Activated T-cell treated with anti-CD3 and anti-CD28 coated beads for 48 hours (primary cell): ENCODE results near the gene ARHGAP12.
"Not testable (repeated sequence)": the region's sequence is repeated elsewhere in the genome, so short reads cannot be mapped to it uniquely, and the experiment has no call there.

ENCODE experiments used
- DNase-seq: peaks from one replicate; pipeline ENCODE4 v3.0.0-alpha.2; 2020; ENCODE audit warnings: low read depth

ARHGAP12 gene

GRCh38 chr10:31926160-31926559 is 2.5 kb downstream of the ARHGAP12 start:
- DNase-seq: no peak

DNA sequence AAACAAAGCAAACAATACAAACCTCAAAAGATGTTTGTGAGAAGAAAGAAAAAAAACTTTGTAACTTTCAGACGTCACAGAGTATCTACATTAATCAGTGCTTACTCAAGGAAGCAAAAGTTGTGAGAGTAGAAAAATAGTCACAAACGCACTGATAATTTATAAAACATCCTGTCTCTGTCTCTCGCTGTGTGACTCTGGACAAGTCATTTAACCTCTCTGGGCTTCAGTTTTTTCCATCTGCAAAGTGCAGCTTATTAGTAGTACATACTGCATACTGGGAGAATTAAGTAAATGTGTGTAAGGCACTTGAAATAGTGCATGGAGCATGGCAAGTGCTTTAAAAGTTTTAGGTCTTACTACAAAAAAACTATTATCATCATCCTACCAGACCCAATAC is 3.8 kb downstream of the ARHGAP12 start:
- DNase-seq: no peak

- no peak for DNase-seq
Measured at GRCh38 chr10:31923389-31923788, 5.2 kb downstream of the ARHGAP12 start.

- no peak for DNase-seq
Measured at GRCh38 chr10:31921031-31921430, 7.6 kb downstream of the ARHGAP12 start.

DNA sequence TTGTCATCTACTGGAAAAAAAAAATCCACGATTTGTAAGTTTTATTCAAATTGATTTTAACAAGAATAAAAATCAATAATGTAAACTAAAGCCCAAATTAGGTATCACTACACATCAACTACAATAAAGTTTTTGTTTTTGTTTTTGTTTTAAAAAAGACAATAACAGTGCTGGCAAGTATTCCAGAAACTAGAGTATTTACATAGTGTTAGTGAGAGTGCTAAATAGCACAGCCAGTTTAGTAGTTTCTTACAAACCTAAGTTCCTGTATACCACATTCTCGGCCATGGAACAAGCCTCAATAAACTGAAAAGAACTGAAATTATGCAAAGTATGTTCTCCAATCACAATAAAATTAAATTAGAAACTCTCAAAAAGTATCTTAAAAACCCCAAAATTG is 8.1 kb downstream of the ARHGAP12 start:
- DNase-seq: no peak

GRCh38 chr10:31918671-31919409 is 9.8 kb downstream of the ARHGAP12 start:
- no peak for DNase-seq

DNA sequence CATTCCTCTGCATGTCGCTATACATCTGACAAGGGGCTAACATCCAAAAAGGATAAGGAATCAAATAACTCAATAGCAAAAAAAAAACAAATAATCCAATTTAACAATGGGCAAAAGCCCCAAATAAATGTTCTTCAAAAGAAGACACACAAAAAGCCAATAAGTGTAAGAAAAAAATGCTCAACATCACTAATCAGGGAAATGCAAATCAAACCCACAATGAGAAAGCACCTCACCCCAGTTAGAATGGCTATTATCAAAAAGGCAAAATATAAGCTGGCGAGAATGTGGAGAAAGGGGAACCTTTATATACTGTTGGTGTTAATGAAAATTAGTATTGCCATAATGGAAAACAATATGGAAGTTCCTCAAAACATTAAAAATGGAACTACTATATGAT is 14.3 kb downstream of the ARHGAP12 start:
- no peak for DNase-seq

GRCh38 chr10:31912898-31913850 is 15.5 kb downstream of the ARHGAP12 start:
- DNase-seq: no peak

GRCh38 chr10:31912289-31912688 is 16.3 kb downstream of the ARHGAP12 start:
- DNase-seq: no peak

GRCh38 chr10:31910016-31910415 is 18.6 kb downstream of the ARHGAP12 start:
- DNase-seq: no peak

- no peak for DNase-seq
Measured at GRCh38 chr10:31908157-31908556, 20.5 kb downstream of the ARHGAP12 start.

DNA sequence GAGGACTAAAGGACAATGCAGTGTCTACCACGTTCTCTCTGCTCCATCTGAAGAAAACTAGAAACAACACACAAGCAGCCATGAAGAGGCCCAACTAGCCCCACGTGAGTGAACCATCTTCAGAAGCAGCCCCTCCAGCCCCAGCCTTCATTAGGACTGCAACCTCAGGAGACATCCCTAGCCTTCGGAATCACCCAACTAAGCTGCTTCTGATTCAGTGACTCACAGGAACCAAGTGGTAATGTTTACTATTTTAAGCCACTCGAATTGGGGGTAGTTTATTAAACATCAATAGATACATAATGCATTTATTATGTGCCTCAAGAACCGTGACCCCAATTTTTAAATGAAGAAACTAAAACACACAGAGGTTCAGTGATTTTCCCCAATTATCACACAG is 22.6 kb downstream of the ARHGAP12 start:
- DNase-seq: no peak

GRCh38 chr10:31905586-31905985 is 23.0 kb downstream of the ARHGAP12 start:
- no peak for DNase-seq

- DNase-seq: no peak
Measured at GRCh38 chr10:31902625-31903024, 26.0 kb downstream of the ARHGAP12 start.

GRCh38 chr10:31897506-31897905 is 31.1 kb downstream of the ARHGAP12 start:
- DNase-seq: no peak

DNA sequence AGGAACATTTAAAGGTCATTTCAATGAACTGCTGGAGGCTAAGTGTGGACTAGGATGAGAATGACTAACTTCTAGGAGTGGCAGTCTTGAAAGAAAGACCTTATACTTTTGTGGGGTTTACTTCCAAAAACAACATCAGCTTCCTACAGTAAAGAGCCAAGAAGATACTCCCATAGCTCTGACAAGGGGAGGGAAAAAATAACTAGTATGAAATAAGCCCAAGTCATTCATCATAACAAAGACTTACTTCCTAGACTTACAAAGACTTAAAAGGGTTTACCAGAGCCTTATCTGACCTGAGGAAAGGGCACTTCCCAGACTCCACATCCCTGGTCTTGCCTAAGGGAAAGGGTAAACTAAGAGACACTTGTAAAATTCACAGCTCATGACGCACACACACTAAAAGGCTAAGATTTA is 31.7 kb downstream of the ARHGAP12 start:
- no peak for DNase-seq

DNA sequence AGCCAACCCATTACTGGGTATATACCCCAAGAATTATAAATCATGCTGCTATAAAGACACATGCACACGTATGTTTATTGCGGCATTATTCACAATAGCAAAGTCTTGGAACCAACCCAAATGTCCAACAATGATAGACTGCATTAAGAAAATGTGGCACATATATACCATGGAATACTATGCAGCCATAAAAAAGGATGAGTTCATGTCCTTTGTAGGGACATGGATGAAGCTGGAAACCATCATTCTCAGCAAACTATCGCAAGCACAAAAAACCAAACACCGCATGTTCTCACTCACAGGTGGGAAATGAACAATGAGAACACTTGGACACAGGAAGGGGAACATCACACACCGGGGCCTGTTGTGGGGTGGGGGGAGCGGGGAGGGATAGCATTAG is 32.9 kb downstream of the ARHGAP12 start:
- not testable (repeated sequence) for DNase-seq

- DNase-seq: no peak
Measured at GRCh38 chr10:31888442-31888841, 40.2 kb downstream of the ARHGAP12 start.

DNA sequence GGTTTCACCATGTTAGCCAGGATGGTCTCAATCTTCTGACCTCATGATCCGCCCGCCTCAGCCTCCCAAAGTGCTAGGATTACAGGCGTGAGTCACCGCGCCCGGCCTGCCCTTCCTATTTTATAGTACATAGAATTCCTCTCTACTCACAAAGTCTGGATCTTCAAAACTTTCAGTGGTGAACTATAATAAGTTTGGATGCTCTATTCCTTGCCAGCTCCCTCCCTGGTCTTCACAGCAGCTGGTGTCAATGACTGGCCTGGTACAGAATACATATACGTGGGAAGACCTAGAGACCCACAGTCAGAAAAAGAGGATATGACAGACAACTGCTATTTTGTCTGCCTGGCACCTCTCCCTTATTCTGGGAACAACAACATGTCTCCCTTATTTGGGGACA is 40.8 kb downstream of the ARHGAP12 start:
- DNase-seq: no peak

DNA sequence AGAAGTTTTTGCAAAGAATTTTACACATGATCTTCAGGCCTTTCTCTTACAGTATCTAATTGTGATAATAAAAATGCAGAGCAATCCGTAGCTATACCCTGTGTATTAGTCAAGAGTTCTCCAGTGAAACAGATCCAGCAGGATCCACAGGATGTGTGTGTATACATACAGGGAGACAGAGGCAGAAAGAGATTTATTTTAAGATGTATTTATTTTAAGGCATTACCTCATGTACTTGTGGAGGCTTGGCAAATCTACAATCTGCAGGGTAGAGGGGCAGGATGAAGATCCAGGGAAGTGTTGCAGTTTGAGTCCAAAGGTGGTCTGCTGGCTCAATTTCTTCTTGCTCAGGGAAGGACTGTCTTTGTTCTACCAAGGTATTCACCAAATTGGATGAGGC is 41.7 kb downstream of the ARHGAP12 start:
- no peak for DNase-seq

DNA sequence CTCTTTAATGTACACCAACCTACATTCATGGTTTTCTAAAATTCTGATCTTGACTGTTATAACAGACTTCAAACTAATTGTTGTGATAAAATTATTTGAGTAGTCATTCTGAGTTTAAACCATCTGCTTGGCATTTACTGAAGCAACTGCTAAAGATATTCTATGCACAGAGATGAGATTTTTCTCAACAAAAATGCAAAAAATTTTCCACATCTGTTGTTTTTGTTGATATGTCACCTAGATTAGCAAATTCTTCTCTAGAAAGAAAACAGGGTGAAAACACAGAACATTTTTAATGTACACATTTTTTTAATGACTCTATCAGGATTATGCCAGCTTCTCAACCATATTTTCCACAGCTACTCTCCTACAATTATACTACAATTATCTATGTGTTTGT is 42.7 kb downstream of the ARHGAP12 start:
- DNase-seq: no peak

- DNase-seq: no peak
Measured at GRCh38 chr10:31884386-31884785, 44.2 kb downstream of the ARHGAP12 start.

DNA sequence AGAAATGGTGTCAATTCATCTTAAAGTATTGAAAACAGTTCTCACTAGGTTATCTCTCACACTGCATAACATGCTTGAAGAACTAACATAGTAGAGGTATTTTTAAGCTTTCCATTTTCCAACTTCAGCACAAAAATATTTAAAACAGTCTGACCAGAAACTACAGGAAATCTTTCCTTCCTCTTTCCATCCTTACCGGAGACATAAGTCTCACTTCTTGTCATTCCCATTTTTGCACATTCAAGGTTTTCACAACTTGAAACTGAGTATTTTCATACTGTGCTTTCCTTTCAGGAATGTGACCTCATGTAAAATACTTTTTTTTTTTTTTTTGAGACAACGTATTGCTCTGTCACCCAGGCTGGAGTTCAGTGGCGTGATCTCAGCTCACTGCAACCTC is 45.2 kb downstream of the ARHGAP12 start:
- DNase-seq: no peak
